SU-DHL-6 (cell line): ENCODE results near the gene WDR17.

Experiments used
- H2AFZ ChIP-seq: fragments of 200-600 bp; sonication (generic); 2 replicates; pipeline ENCODE4 v1.6.1; 2014; ENCODE audit warnings: low read depth, mild to moderate bottlenecking, moderate library complexity, mixed read lengths, antibody characterized with exemption, low read length; ENCODE audit not compliant: severe bottlenecking
- H3F3A ChIP-seq: fragments of 200-600 bp; shearing (Covaris generic); 2 replicates; pipeline ENCODE4 v1.6.0; 2016; ENCODE audit warnings: antibody characterized with exemption, mild to moderate bottlenecking; ENCODE audit not compliant: insufficient read depth
- H3K27ac ChIP-seq: fragments of 200-600 bp; sonication (generic); 2 replicates; pipeline ENCODE4 v1.5.1; 2016; ENCODE audit warnings: low read depth, mild to moderate bottlenecking, low read length, moderate library complexity, mixed read lengths
- H3K27me3 ChIP-seq: fragments of 200-600 bp; sonication (generic), shearing (Covaris generic); 2 replicates; pipeline ENCODE4 v1.6.0; 2014; ENCODE audit warnings: mild to moderate bottlenecking, low read length
- H3K36me3 ChIP-seq: fragments of 200-600 bp; sonication (generic); 2 replicates; pipeline ENCODE4 v1.6.1; 2014; ENCODE audit warnings: mild to moderate bottlenecking, low read length, mixed read lengths
- H3K4me2 ChIP-seq: fragments of 300-600, 200-600 bp; shearing (Covaris generic), sonication (generic); 2 replicates; pipeline ENCODE4 v1.6.0; 2014; ENCODE audit warnings: low read length, low read depth, mild to moderate bottlenecking; ENCODE audit not compliant: poor library complexity, severe bottlenecking
- H3K4me3 ChIP-seq: fragments of 200-600 bp; sonication (generic); 2 replicates; pipeline ENCODE4 v1.5.1; 2014; ENCODE audit warnings: antibody characterized with exemption, low read length, mild to moderate bottlenecking, mixed read lengths; ENCODE audit not compliant: insufficient read depth, poor library complexity, severe bottlenecking
- H3K79me2 ChIP-seq: fragments of 200-600 bp; sonication (generic); 2 replicates; pipeline ENCODE4 v1.6.1; 2014; ENCODE audit warnings: mild to moderate bottlenecking, low read length, moderate library complexity; ENCODE audit not compliant: insufficient read depth
- H3K9ac ChIP-seq: fragments of 200-600 bp; sonication (generic); 2 replicates; pipeline ENCODE4 v1.7.0; 2014; ENCODE audit warnings: mild to moderate bottlenecking, low read length
- H3K9me2 ChIP-seq: fragments of 200-600 bp; sonication (generic); replicated peaks from 2 replicates; pipeline ENCODE4 v1.6.1; 2014; ENCODE audit warnings: low read length; ENCODE audit not compliant: insufficient read depth
- H3K9me3 ChIP-seq: fragments of 200-600 bp; sonication (generic); 2 replicates; pipeline ENCODE4 v1.6.1; 2014; ENCODE audit warnings: low read length, mixed read lengths; ENCODE audit not compliant: insufficient read depth
- H4K20me1 ChIP-seq: fragments of 200-600 bp; sonication (generic); 2 replicates; pipeline ENCODE4 v1.6.1; 2014; ENCODE audit warnings: low read depth, mild to moderate bottlenecking, antibody characterized with exemption, low read length, moderate library complexity, mixed read lengths
- EZH2phosphoT487 ChIP-seq: fragments of 200-600 bp; sonication (generic), shearing (Covaris generic); conservative IDR thresholded peaks from 2 replicates; pipeline ENCODE4 v1.6.1; 2018; ENCODE audit warnings: mild to moderate bottlenecking, antibody characterized with exemption, low read length, moderate library complexity, mixed read lengths
- TF ChIP-seq, protein P1 (sequence below): fragments of 200-600 bp; sonication (generic); IDR thresholded peaks from one replicate; pipeline ENCODE4 v1.5.1; 2017; ENCODE audit warnings: antibody characterized with exemption, mild to moderate bottlenecking, low read length, moderate library complexity; ENCODE audit not compliant: insufficient read depth, poor library complexity, severe bottlenecking

The WDR17 gene

DNA sequence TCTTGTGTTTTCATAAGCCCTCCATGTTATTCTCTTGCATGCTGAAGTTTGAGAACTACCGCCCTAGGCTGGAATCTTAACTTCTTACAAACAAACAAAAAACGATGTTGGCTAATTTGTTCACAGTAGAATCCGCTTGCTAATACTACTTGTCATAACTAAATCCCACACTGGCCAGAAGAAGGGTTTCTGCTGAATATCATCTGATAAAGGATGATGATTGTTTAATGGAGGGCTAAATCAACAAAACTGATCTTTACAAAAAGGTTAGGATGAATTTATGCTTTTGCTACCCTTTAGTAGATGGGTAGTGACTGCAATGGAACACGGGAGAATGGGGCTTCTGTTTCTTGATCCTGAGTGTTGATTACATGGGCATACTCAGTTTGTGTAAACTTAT, 87.5 kb downstream of the WDR17 start:
- Histone ChIP-seq H3K9ac (no peak overlapping the region), H3K36me3 (no peaks in the 10 kb centered on the region), H3K4me2 (no peak overlapping the region), H3K9me3 (no peaks in the 10 kb centered on the region), H4K20me1 (no peaks in the 10 kb centered on the region), H3K27ac (no peak overlapping the region), H3K79me2 (no peaks in the 10 kb centered on the region), H2AFZ (no peak overlapping the region), H3K4me3 (no peak overlapping the region), H3K9me2 (no peaks in the 10 kb centered on the region), H3K27me3 (no peaks in the 10 kb centered on the region), H3F3A (no peaks in the 10 kb centered on the region)
- no peak for TF ChIP-seq EZH2phosphoT487
- TF ChIP-seq, protein P1, sequence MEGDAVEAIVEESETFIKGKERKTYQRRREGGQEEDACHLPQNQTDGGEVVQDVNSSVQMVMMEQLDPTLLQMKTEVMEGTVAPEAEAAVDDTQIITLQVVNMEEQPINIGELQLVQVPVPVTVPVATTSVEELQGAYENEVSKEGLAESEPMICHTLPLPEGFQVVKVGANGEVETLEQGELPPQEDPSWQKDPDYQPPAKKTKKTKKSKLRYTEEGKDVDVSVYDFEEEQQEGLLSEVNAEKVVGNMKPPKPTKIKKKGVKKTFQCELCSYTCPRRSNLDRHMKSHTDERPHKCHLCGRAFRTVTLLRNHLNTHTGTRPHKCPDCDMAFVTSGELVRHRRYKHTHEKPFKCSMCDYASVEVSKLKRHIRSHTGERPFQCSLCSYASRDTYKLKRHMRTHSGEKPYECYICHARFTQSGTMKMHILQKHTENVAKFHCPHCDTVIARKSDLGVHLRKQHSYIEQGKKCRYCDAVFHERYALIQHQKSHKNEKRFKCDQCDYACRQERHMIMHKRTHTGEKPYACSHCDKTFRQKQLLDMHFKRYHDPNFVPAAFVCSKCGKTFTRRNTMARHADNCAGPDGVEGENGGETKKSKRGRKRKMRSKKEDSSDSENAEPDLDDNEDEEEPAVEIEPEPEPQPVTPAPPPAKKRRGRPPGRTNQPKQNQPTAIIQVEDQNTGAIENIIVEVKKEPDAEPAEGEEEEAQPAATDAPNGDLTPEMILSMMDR, result no peak

DNA sequence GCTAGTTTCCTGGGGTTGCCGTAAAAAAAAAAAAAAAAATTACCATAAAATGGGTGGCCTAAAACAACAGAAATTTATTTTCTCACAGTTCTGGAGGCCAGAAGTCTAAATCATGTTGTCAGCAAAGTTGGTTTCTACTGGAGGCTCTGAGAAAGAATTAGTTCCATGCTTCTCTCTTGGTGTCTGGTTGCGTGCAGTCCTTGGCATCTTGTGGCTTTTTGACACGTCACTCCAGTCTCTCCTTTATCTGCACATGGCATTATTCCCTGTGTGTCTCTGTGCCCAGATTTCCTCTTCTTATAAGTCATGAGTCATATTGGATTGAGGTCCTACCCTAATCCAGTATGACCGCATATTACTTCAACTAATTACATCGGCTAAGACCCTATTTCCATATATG, 91.0 kb downstream of the WDR17 start:
- Histone ChIP-seq H3K79me2 (no peaks in the 10 kb centered on the region), H3K27me3 (no peaks in the 10 kb centered on the region), H3K9me3 (no peaks in the 10 kb centered on the region), H3K36me3 (no peaks in the 10 kb centered on the region), H3K4me2 (no peak overlapping the region), H2AFZ (no peak overlapping the region), H4K20me1 (no peaks in the 10 kb centered on the region), H3K9ac (no peak overlapping the region), H3K9me2 (no peaks in the 10 kb centered on the region), H3K4me3 (no peak overlapping the region), H3F3A (no peaks in the 10 kb centered on the region), H3K27ac (no peak overlapping the region)
- TF ChIP-seq, protein P1, result no peak

DNA sequence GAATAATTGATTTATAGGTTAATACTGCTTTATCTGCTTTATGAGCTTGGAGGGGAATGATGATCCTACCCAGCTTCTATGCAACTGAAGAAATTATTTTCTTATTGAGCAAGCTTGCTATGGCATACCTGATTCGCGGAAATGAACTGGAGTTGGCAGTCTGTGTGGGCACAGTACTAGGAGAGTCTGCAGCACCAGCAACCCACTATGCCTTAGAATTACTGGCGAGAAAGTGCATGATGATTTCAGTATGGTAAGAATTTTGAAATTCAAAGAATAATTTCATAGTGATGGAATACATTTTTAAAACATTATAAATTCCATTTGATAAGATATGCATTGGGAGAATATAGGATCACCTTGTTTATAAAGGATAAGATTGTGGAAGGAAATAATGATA, 97.4 kb downstream of the WDR17 start:
- Histone ChIP-seq H3K79me2 (no peaks in the 10 kb centered on the region), H3K36me3 (no peaks in the 10 kb centered on the region), H3K4me3 (no peak overlapping the region), H3K9me3 (no peaks in the 10 kb centered on the region), H3K27me3 (no peaks in the 10 kb centered on the region), H3K4me2 (no peak overlapping the region), H3K9ac (no peak overlapping the region), H3F3A (no peaks in the 10 kb centered on the region), H4K20me1 (no peaks in the 10 kb centered on the region), H3K27ac (no peak overlapping the region), H2AFZ (no peak overlapping the region), H3K9me2 (no peaks in the 10 kb centered on the region)
- TF ChIP-seq, protein P1, result no peak
- TF ChIP-seq EZH2phosphoT487, result no peak

DNA sequence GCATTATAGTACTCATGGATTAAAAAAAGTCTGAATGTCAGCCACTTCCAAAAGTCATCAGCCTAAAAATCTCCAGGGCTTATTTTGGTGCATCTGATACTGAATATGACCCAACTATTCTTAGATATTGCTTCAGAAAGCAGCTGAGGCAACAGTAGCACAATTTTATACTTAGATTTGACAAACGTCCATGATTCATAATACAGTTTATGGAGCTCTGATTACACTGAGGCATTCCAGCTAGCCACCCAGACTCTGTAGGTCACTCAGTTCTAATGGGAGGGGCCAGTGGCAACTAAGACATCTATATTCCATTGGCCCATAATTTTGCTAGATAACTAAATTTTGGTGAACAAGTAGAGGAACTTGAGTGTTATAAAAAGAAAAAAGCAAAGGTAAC, 119.4 kb downstream of the WDR17 start:
- Histone ChIP-seq H3K4me2 (no peak overlapping the region), H3K27ac (no peak overlapping the region), H3K9me2 (no peaks in the 10 kb centered on the region), H2AFZ (no peak overlapping the region), H3K27me3 (no peaks in the 10 kb centered on the region), H3K4me3 (no peak overlapping the region), H3K79me2 (no peaks in the 10 kb centered on the region), H3K9me3 (no peaks in the 10 kb centered on the region), H3K9ac (no peak overlapping the region), H4K20me1 (no peaks in the 10 kb centered on the region), H3F3A (no peaks in the 10 kb centered on the region), H3K36me3 (no peaks in the 10 kb centered on the region)
- TF ChIP-seq, protein P1, result no peak
- TF ChIP-seq EZH2phosphoT487, result no peak
